ENCODE data around the gene CCL25. TPM values are rescaled to one million over a fixed set of nuclear protein-coding genes. Genes with fewer than 3 reads are reported as not detected.

CCL25 gene
- total RNA-seq, 1 donor from 2014 or later = not detected

- Mint-ChIP-seq H3K4me3 (ENCODE audit: low read depth) (no peak overlapping the region), H3K27ac (no peak overlapping the region), H3K4me1 (ENCODE audit: low read depth) (no peaks in the 10 kb centered on the region), H3K36me3 (ENCODE audit: insufficient read depth) (no peaks in the 10 kb centered on the region), H3K9me3 (ENCODE audit: low read depth) (no peaks in the 10 kb centered on the region), H3K27me3 (peaks cover 26% of the 10 kb centered on the region)
- TF ChIP-seq CTCF (IDR thresholded peaks at IDR 0.05; ENCODE audit: unreplicated experiment) = no peak
- DNase-seq (ENCODE audit: low spot score, unreplicated experiment) = no peak
Measured at GRCh38 chr19:8045872-8046568, 6.5 kb upstream of the CCL25 start.

- no peak for DNase-seq (ENCODE audit: low spot score, unreplicated experiment)
- H3K4me1 Mint-ChIP-seq (ENCODE audit: low read depth) = no peaks in the 10 kb centered on the region
Measured at GRCh38 chr19:8046569-8047165, 5.9 kb upstream of the CCL25 start.

DNA sequence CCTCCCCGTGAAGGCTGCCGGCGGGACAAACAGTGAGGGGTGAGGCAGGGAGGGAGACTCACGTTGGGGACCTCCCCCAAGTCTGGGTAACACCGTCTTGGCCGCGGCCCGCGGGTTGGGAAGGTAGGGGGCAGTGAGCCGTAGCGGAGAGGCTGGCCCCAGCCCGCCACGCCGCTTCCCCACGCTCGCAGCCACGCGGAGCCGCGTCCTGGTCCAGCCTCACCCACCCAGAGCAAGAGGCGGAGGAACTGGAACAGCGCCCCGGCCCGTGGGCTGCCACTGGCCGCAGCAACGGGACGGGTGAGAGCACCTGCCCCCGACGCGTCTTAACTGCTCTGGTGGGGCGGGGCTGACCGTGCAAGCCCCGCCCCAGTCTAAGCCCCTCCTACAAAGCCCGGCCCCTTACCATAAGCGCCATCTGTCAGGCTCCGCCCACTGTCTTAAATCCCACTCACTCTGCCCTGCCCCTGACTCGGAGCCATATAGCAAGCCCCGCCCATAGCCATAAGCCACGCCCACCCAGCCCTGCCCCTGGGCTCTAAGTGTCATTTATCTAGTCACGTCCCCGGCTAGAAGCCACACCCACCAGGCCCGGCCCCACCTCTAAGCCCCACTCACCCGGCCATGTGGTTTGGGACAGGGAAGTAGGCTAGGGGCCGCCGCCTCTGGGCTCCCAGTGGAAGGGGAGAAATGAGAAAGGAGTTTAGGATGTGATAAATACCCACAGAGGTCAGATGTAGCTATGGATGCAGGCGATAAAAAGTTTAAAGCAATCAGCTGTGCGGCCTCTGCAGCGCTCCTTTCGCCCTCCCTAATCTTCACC lies 2.1 kb upstream of the CCL25 start:
- Mint-ChIP-seq H3K4me1 (ENCODE audit: low read depth) (peaks cover 8% of the 10 kb centered on the region), H3K36me3 (ENCODE audit: insufficient read depth) (no peaks in the 10 kb centered on the region), H3K9me3 (ENCODE audit: low read depth) (no peaks in the 10 kb centered on the region), H3K27ac (peak overlapping the region; percentile 33), H3K4me3 (ENCODE audit: low read depth) (no peak overlapping the region), H3K27me3 (peaks cover 26% of the 10 kb centered on the region)
- DNase-seq (ENCODE audit: low spot score, unreplicated experiment) = peak; percentile 73
- no peak for TF ChIP-seq CTCF (IDR thresholded peaks at IDR 0.05; ENCODE audit: unreplicated experiment)

More at GRCh38 chr19:8046569-8047165, 5.9 kb upstream of the CCL25 start:
- TF ChIP-seq CTCF (IDR thresholded peaks at IDR 0.05; ENCODE audit: unreplicated experiment) = no peak
- no peak overlapping the region for H3K4me3 Mint-ChIP-seq (ENCODE audit: low read depth)
- H3K36me3 Mint-ChIP-seq (ENCODE audit: insufficient read depth) = no peaks in the 10 kb centered on the region
- H3K27me3 Mint-ChIP-seq = peaks cover 26% of the 10 kb centered on the region
- no peak overlapping the region for H3K27ac Mint-ChIP-seq
- no peaks in the 10 kb centered on the region for H3K9me3 Mint-ChIP-seq (ENCODE audit: low read depth)

- H3K27ac Mint-ChIP-seq = no peak overlapping the region
- H3K4me3 Mint-ChIP-seq (ENCODE audit: low read depth) = no peak overlapping the region
- H3K9me3 Mint-ChIP-seq (ENCODE audit: low read depth) = no peaks in the 10 kb centered on the region
- no peak for DNase-seq (ENCODE audit: low spot score, unreplicated experiment)
- no peaks in the 10 kb centered on the region for H3K36me3 Mint-ChIP-seq (ENCODE audit: insufficient read depth)
- H3K4me1 Mint-ChIP-seq (ENCODE audit: low read depth) = peaks cover 8% of the 10 kb centered on the region
- H3K27me3 Mint-ChIP-seq = peaks cover 7% of the 10 kb centered on the region
- TF ChIP-seq CTCF (IDR thresholded peaks at IDR 0.05; ENCODE audit: unreplicated experiment) = no peak
Measured at GRCh38 chr19:8054169-8054568, 1.6 kb downstream of the CCL25 start.

DNA sequence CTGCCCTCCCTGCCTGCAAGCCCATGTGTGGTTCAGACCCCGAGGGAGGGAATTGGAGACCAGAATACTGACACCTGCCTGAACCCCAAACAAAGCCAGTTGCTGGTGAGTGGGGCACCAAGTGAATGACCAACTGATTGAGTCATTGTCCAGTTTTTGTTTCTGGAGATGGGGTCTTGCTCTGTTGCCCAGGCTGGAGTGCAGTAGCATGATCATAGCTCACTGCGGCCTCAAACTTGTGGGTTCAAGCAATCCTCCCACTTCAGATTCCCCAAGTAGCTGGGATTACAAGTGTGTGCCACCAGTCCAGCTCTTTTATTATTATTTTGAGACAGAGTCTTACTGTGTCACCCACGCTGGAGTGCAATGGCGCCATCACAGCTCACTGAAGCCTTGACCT lies 4.0 kb downstream of the CCL25 start:
- Mint-ChIP-seq H3K9me3 (ENCODE audit: low read depth) (no peaks in the 10 kb centered on the region), H3K27me3 (peaks cover 3% of the 10 kb centered on the region), H3K36me3 (ENCODE audit: insufficient read depth) (peaks cover 2% of the 10 kb centered on the region), H3K4me3 (ENCODE audit: low read depth) (no peak overlapping the region), H3K27ac (no peak overlapping the region), H3K4me1 (ENCODE audit: low read depth) (peaks cover 8% of the 10 kb centered on the region)
- no peak for TF ChIP-seq CTCF (IDR thresholded peaks at IDR 0.05; ENCODE audit: unreplicated experiment)
- no peak for DNase-seq (ENCODE audit: low spot score, unreplicated experiment)
